D721Med (cell line): ENCODE data around the gene KPNA3.

Experiments
- DNase-seq: peaks from one replicate; pipeline ENCODE4 v3.0.0; 2011; ENCODE audit warnings: low spot score; ENCODE audit not compliant: insufficient read length
- FAIRE-seq: peaks from 2 replicates; lab custom pipeline; 2011; peaks lifted over from hg19 to GRCh38; lab: Jason Lieb, UNC
- CTCF ChIP-seq: IDR thresholded peaks from 2 replicates; pipeline ENCODE4 v1.5.1; 2012; ENCODE audit warnings: mild to moderate bottlenecking, control low read depth; ENCODE audit not compliant: insufficient read depth; ENCODE audit errors: missing control alignments

The KPNA3 gene

GRCh38 chr13:49789968-49790367 is 2.5 kb downstream of the KPNA3 start:
- FAIRE-seq (no peak), DNase-seq (no peak)
- no peak for TF ChIP-seq CTCF

GRCh38 chr13:49786401-49787008 is 6.0 kb downstream of the KPNA3 start:
- TF ChIP-seq CTCF: no peak
- DNase-seq (no peak), FAIRE-seq (no peak)

GRCh38 chr13:49784886-49785570 is 7.5 kb downstream of the KPNA3 start:
- DNase-seq: no peak
- no peak for TF ChIP-seq CTCF
- FAIRE-seq: peak; percentile 84

GRCh38 chr13:49783865-49784264 is 8.6 kb downstream of the KPNA3 start:
- TF ChIP-seq CTCF: no peak
- DNase-seq (no peak), FAIRE-seq (no peak)

GRCh38 chr13:49782784-49783183 is 9.7 kb downstream of the KPNA3 start:
- FAIRE-seq (no peak), DNase-seq (no peak)
- no peak for TF ChIP-seq CTCF

GRCh38 chr13:49781806-49782205 is 10.7 kb downstream of the KPNA3 start:
- TF ChIP-seq CTCF: no peak
- no peak for DNase-seq
- no peak for FAIRE-seq

- TF ChIP-seq CTCF: no peak
- FAIRE-seq: no peak
These were observed 12.8 kb downstream of the KPNA3 start for GRCh38 chr13:49779721-49780120.

More at GRCh38 chr13:49779721-49780120, 12.8 kb downstream of the KPNA3 start:
- no peak for DNase-seq
